Measurements from ENCODE around the gene TRABD2A.

DNA sequence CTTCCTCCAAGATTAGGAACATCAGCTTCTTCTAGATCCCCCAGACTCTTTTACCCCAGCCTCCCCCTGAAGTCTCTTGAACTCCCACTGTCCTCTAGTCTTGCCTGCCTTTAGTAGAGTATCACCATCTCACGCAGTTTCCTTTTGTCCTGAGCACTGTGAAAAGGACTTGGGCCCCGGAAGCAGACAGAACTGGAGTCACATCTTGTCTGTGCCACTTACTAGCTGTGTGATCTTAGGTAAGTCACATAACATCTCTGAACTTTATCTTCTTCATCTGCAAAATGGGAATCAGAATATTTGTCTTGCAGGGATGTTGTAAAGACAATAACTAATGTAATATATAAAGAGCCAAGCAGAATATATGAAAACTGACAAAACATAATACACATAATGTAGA lies 8.4 kb upstream of the TRABD2A start:
- no peak for TF ChIP-seq EZH2 (IDR thresholded peaks at IDR 0.05; ENCODE audit: borderline replicate concordance, low read depth, low read length, severe bottlenecking)
- TF ChIP-seq, protein P1, sequence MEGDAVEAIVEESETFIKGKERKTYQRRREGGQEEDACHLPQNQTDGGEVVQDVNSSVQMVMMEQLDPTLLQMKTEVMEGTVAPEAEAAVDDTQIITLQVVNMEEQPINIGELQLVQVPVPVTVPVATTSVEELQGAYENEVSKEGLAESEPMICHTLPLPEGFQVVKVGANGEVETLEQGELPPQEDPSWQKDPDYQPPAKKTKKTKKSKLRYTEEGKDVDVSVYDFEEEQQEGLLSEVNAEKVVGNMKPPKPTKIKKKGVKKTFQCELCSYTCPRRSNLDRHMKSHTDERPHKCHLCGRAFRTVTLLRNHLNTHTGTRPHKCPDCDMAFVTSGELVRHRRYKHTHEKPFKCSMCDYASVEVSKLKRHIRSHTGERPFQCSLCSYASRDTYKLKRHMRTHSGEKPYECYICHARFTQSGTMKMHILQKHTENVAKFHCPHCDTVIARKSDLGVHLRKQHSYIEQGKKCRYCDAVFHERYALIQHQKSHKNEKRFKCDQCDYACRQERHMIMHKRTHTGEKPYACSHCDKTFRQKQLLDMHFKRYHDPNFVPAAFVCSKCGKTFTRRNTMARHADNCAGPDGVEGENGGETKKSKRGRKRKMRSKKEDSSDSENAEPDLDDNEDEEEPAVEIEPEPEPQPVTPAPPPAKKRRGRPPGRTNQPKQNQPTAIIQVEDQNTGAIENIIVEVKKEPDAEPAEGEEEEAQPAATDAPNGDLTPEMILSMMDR (IDR thresholded peaks at IDR 0.05; ENCODE audit: borderline replicate concordance, extremely low read depth, low read length, poor library complexity, severe bottlenecking): no peak

Data from DND-41 (cell line).